ENCODE measurements around the gene ZFYVE21.

DNA sequence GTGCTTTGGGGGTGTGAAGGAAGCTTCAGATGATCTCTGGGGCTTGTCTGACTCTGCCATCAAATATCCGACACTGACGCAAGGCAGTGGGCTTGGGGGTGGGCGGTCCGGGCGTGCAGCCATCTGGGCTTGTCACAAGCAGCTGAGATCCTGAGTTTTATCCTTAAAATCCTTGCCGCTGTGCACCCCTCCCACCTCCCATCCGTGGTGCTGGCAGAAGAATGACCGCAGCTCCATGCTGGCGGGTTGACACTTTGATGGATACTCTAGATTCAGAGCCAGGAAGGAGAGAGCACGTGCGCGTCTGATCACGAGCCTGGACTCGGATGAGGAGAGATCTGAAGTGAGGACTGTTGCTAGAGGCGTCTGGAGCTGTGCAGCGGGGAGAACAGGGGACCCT, 3.0 kb downstream of the ZFYVE21 start:
- TF ChIP-seq, protein P1, sequence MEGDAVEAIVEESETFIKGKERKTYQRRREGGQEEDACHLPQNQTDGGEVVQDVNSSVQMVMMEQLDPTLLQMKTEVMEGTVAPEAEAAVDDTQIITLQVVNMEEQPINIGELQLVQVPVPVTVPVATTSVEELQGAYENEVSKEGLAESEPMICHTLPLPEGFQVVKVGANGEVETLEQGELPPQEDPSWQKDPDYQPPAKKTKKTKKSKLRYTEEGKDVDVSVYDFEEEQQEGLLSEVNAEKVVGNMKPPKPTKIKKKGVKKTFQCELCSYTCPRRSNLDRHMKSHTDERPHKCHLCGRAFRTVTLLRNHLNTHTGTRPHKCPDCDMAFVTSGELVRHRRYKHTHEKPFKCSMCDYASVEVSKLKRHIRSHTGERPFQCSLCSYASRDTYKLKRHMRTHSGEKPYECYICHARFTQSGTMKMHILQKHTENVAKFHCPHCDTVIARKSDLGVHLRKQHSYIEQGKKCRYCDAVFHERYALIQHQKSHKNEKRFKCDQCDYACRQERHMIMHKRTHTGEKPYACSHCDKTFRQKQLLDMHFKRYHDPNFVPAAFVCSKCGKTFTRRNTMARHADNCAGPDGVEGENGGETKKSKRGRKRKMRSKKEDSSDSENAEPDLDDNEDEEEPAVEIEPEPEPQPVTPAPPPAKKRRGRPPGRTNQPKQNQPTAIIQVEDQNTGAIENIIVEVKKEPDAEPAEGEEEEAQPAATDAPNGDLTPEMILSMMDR (IDR thresholded peaks at IDR 0.05), result no peak
- TF ChIP-seq POLR2A (IDR thresholded peaks at IDR 0.05), result no peak
